Natural killer cell treated with Interleukin-12 subunit alpha and Interleukin-12 subunit beta and Interleukin-15 and Interleukin-18, amount 100 ng/mL, for 72 hours (primary cell): ENCODE data around the gene ATRIP. TPM values are rescaled to one million over a fixed set of nuclear protein-coding genes. Genes with fewer than 3 reads are reported as not detected.

Experiments used
- ATAC-seq, 2 donors: fragments of 150-1000 bp; cut with Tn5 transposase in 1 of 2; sonication (Bioruptor Pico), chemical (Tn5 transposase) in 1 of 2; 2 replicates each; pipeline ENCODE4 v1.10.0; 2021
- DNase-seq: peaks from one replicate; pipeline ENCODE4 v3.0.0; 2022; ENCODE audit warnings: low spot score
- H3K27ac Mint-ChIP-seq, 2 donors: 1 replicate in 1 of 2; 2 replicates in 1 of 2; pipeline ENCODE4 v1.8.0; 2022; ENCODE audit warnings: mixed read lengths in 2 of 2, mild to moderate bottlenecking in 1 of 2, moderate library complexity in 1 of 2
- H3K27me3 Mint-ChIP-seq, 2 donors: 1 replicate in 1 of 2; 2 replicates in 1 of 2; pipeline ENCODE4 v1.8.0; 2022; ENCODE audit warnings: mixed read lengths in 2 of 2
- H3K36me3 Mint-ChIP-seq: one replicate; pipeline ENCODE4 v1.8.0; 2022; ENCODE audit warnings: mixed read lengths
- H3K4me1 Mint-ChIP-seq, 2 donors: 1 replicate in 1 of 2; 2 replicates in 1 of 2; pipeline ENCODE4 v1.8.0; 2022; ENCODE audit warnings: low read depth in 2 of 2, mixed read lengths in 2 of 2, mild to moderate bottlenecking in 1 of 2
- H3K4me3 Mint-ChIP-seq: one replicate; pipeline ENCODE4 v1.8.0; 2022; ENCODE audit warnings: mixed read lengths
- H3K9me3 Mint-ChIP-seq: 2 replicates; pipeline ENCODE4 v1.8.0; 2022; ENCODE audit warnings: mixed read lengths
- total RNA-seq, 2 donors: library from RNA; stranded (reverse); gene quantifications; one replicate each; pipeline ENCODE4 v1.2.3, GENCODE V29; 2022

The ATRIP gene
- total RNA-seq, 2 donors from 2014 or later, result 14.0 to 26.2 TPM

- H3K27ac Mint-ChIP-seq, result no peak overlapping the region
- no peaks in the 10 kb centered on the region for H3K4me1 Mint-ChIP-seq
- no peaks in the 10 kb centered on the region for H3K36me3 Mint-ChIP-seq
- DNase-seq, result no peak
- H3K9me3 Mint-ChIP-seq, result no peaks in the 10 kb centered on the region
- no peaks in the 10 kb centered on the region for H3K27me3 Mint-ChIP-seq
- no peak overlapping the region for H3K4me3 Mint-ChIP-seq
- no peak for ATAC-seq
Measured at GRCh38 chr3:48423883-48424695, 22.4 kb upstream of the ATRIP start.

- H3K4me3 Mint-ChIP-seq, result no peak overlapping the region
- H3K36me3 Mint-ChIP-seq, result no peaks in the 10 kb centered on the region
- ATAC-seq (no peak), DNase-seq (no peak)
- H3K9me3 Mint-ChIP-seq, result no peaks in the 10 kb centered on the region
- no peak overlapping the region for H3K27ac Mint-ChIP-seq
- no peaks in the 10 kb centered on the region for H3K27me3 Mint-ChIP-seq
- no peaks in the 10 kb centered on the region for H3K4me1 Mint-ChIP-seq
Measured at GRCh38 chr3:48425281-48425812, 21.2 kb upstream of the ATRIP start.

GRCh38 chr3:48426401-48426909 is 20.1 kb upstream of the ATRIP start:
- Mint-ChIP-seq H3K4me1 (peaks cover 0 to 6% of the 10 kb centered on the region in 2 donors), H3K27ac (no peak overlapping the region), H3K36me3 (no peaks in the 10 kb centered on the region), H3K9me3 (no peaks in the 10 kb centered on the region), H3K4me3 (no peak overlapping the region), H3K27me3 (no peaks in the 10 kb centered on the region)
- no peak for ATAC-seq
- DNase-seq, result no peak

- no peaks in the 10 kb centered on the region for H3K27me3 Mint-ChIP-seq
- ATAC-seq (no peak), DNase-seq (no peak)
- peak overlapping the region; percentile 20 for H3K4me3 Mint-ChIP-seq
- H3K27ac Mint-ChIP-seq, result no peak overlapping the region
- peaks cover 0 to 10% of the 10 kb centered on the region in 2 donors for H3K4me1 Mint-ChIP-seq
- H3K9me3 Mint-ChIP-seq, result no peaks in the 10 kb centered on the region
- H3K36me3 Mint-ChIP-seq, result no peaks in the 10 kb centered on the region
Measured at GRCh38 chr3:48426944-48427629, 19.4 kb upstream of the ATRIP start.

GRCh38 chr3:48427630-48427962 is 18.9 kb upstream of the ATRIP start:
- ATAC-seq, result no peak
- Mint-ChIP-seq H3K9me3 (no peaks in the 10 kb centered on the region), H3K4me1 (peaks cover 0 to 10% of the 10 kb centered on the region in 2 donors), H3K27ac (no peak overlapping the region), H3K36me3 (no peaks in the 10 kb centered on the region), H3K4me3 (no peak overlapping the region), H3K27me3 (no peaks in the 10 kb centered on the region)
- no peak for DNase-seq

GRCh38 chr3:48428088-48428571 is 18.4 kb upstream of the ATRIP start:
- no peaks in the 10 kb centered on the region for H3K9me3 Mint-ChIP-seq
- H3K4me3 Mint-ChIP-seq, result no peak overlapping the region
- DNase-seq (no peak), ATAC-seq (no peak)
- no peak overlapping the region for H3K27ac Mint-ChIP-seq
- peaks cover 0 to 10% of the 10 kb centered on the region in 2 donors for H3K4me1 Mint-ChIP-seq
- H3K36me3 Mint-ChIP-seq, result no peaks in the 10 kb centered on the region
- no peaks in the 10 kb centered on the region for H3K27me3 Mint-ChIP-seq

GRCh38 chr3:48428572-48429316 is 17.8 kb upstream of the ATRIP start:
- Mint-ChIP-seq H3K36me3 (no peaks in the 10 kb centered on the region), H3K27ac (no peak overlapping the region), H3K4me3 (peak overlapping the region; percentile 27), H3K4me1 (peaks cover 0 to 10% of the 10 kb centered on the region in 2 donors), H3K27me3 (no peaks in the 10 kb centered on the region), H3K9me3 (no peaks in the 10 kb centered on the region)
- DNase-seq (no peak), ATAC-seq (peak; percentile 61 to 69)

- H3K27me3 Mint-ChIP-seq, result no peaks in the 10 kb centered on the region
- no peaks in the 10 kb centered on the region for H3K9me3 Mint-ChIP-seq
- peak overlapping the region in 1 of 2 donors; percentile 73 for H3K27ac Mint-ChIP-seq
- peak; percentile 74 for DNase-seq
- peak; percentile 74 to 76 for ATAC-seq
- H3K4me3 Mint-ChIP-seq, result peak overlapping the region; percentile 74
- peaks cover 0 to 14% of the 10 kb centered on the region in 2 donors for H3K4me1 Mint-ChIP-seq
- H3K36me3 Mint-ChIP-seq, result no peaks in the 10 kb centered on the region
Measured at GRCh38 chr3:48429317-48429959, 17.1 kb upstream of the ATRIP start.

GRCh38 chr3:48429960-48430707 is 16.4 kb upstream of the ATRIP start, which contains the start of gene PLXNB1:
Gene PLXNB1 (minus strand): TSS chr3:48430086. CDS start chr3:48424611, 5,475 bp downstream.
- Mint-ChIP-seq H3K27me3 (no peaks in the 10 kb centered on the region), H3K4me3 (peak within 1 kb of the TSS; percentile 74), H3K9me3 (no peaks in the 10 kb centered on the region), H3K27ac (peak within 1 kb of the TSS in 1 of 2 donors; percentile 73), H3K4me1 (peaks cover 0 to 14% of the 10 kb centered on the region in 2 donors), H3K36me3 (no peaks in the 10 kb centered on the region)
- DNase-seq (no peak), ATAC-seq (peak in 1 of 2 donors; percentile 22)

GRCh38 chr3:48430708-48431101 is 15.8 kb upstream of the ATRIP start:
- Mint-ChIP-seq H3K9me3 (no peaks in the 10 kb centered on the region), H3K36me3 (no peaks in the 10 kb centered on the region), H3K4me1 (peaks cover 0 to 14% of the 10 kb centered on the region in 2 donors), H3K27me3 (no peaks in the 10 kb centered on the region), H3K4me3 (peak overlapping the region; percentile 74), H3K27ac (peak overlapping the region in 1 of 2 donors; percentile 73)
- no peak for ATAC-seq
- no peak for DNase-seq

GRCh38 chr3:48431224-48432029 is 15.1 kb upstream of the ATRIP start:
- Mint-ChIP-seq H3K27ac (no peak overlapping the region), H3K9me3 (no peaks in the 10 kb centered on the region)

More at GRCh38 chr3:48431224-48432029, 15.1 kb upstream of the ATRIP start:
- H3K36me3 Mint-ChIP-seq, result no peaks in the 10 kb centered on the region
- peaks cover 0 to 14% of the 10 kb centered on the region in 2 donors for H3K4me1 Mint-ChIP-seq
- H3K4me3 Mint-ChIP-seq, result peak overlapping the region; percentile 74
- no peak for DNase-seq
- ATAC-seq, result no peak
- no peaks in the 10 kb centered on the region for H3K27me3 Mint-ChIP-seq
